ENCODE results near the gene LGR4.

LGR4 gene

GRCh38 chr11:27361649-27362431 lies 110.8 kb downstream of the LGR4 start:
- no peak for DNase-seq
- Histone ChIP-seq H3K27me3 (no peaks in the 10 kb centered on the region), H3K36me3 (no peaks in the 10 kb centered on the region), H3K27ac (no peak overlapping the region), H3K4me1 (peaks cover 0 to 18% (median 10%) of the 10 kb centered on the region in 4 donors), H3K9me3 (no peaks in the 10 kb centered on the region), H3K4me3 (no peak overlapping the region)
- intact Hi-C loops (cut with DNase I; ENCODE audit: low total_unique reads), result loop anchor here (10.0 kb wide), 1 partner anchor 113 kb away; the partner anchor contains the start of gene LGR4
- TF ChIP-seq CTCF (IDR thresholded peaks at IDR 0.05), result no peak

GRCh38 chr11:27358296-27358695 lies 114.3 kb downstream of the LGR4 start:
- Histone ChIP-seq H3K4me1 (peaks cover 0 to 12% (median 4%) of the 10 kb centered on the region in 4 donors), H3K36me3 (no peaks in the 10 kb centered on the region), H3K4me3 (no peak overlapping the region), H3K27ac (no peak overlapping the region), H3K9me3 (no peaks in the 10 kb centered on the region), H3K27me3 (no peaks in the 10 kb centered on the region)
- intact Hi-C loops (cut with DNase I; ENCODE audit: low total_unique reads), result no loop called here
- no peak for DNase-seq
- no peak for TF ChIP-seq CTCF (IDR thresholded peaks at IDR 0.05)

- Histone ChIP-seq H3K27ac (no peak overlapping the region), H3K9me3 (no peaks in the 10 kb centered on the region), H3K4me3 (no peak overlapping the region), H3K27me3 (no peaks in the 10 kb centered on the region), H3K36me3 (no peaks in the 10 kb centered on the region), H3K4me1 (peaks cover 0 to 8% (median under 1%) of the 10 kb centered on the region in 4 donors)
- DNase-seq, result no peak
- TF ChIP-seq CTCF (IDR thresholded peaks at IDR 0.05), result no peak
- intact Hi-C loops (cut with DNase I; ENCODE audit: low total_unique reads), result no loop called here
These were observed 115.3 kb downstream of the LGR4 start for GRCh38 chr11:27357250-27357649.

- Histone ChIP-seq H3K9me3 (no peaks in the 10 kb centered on the region), H3K36me3 (no peaks in the 10 kb centered on the region), H3K4me3 (no peak overlapping the region), H3K27me3 (no peaks in the 10 kb centered on the region), H3K27ac (no peak overlapping the region), H3K4me1 (peaks cover 0 to 3% (median 0%) of the 10 kb centered on the region in 4 donors)
- no peak for TF ChIP-seq CTCF (IDR thresholded peaks at IDR 0.05)
- intact Hi-C loops (cut with DNase I; ENCODE audit: low total_unique reads), result no loop called here
- DNase-seq, result no peak
These were observed 115.9 kb downstream of the LGR4 start for GRCh38 chr11:27356624-27357222.

GRCh38 chr11:27355575-27356104 lies 117.0 kb downstream of the LGR4 start:
- H3K4me3 ChIP-seq, result no peak overlapping the region
- no peak overlapping the region for H3K27ac ChIP-seq
- no peak for TF ChIP-seq CTCF (IDR thresholded peaks at IDR 0.05)
- DNase-seq, result no peak
- no peaks in the 10 kb centered on the region for H3K4me1 ChIP-seq
- no peaks in the 10 kb centered on the region for H3K27me3 ChIP-seq
- intact Hi-C loops (cut with DNase I; ENCODE audit: low total_unique reads), result no loop called here
- H3K9me3 ChIP-seq, result no peaks in the 10 kb centered on the region
- H3K36me3 ChIP-seq, result no peaks in the 10 kb centered on the region
